NCI-H2196 (cell line): ENCODE measurements around the gene FCN3.

ENCODE experiments used
- DNase-seq: peaks from one replicate; lab custom pipeline; 2025; ENCODE audit not compliant: unreplicated experiment; lab: John Stamatoyannopoulos, UW

FCN3 gene

DNA sequence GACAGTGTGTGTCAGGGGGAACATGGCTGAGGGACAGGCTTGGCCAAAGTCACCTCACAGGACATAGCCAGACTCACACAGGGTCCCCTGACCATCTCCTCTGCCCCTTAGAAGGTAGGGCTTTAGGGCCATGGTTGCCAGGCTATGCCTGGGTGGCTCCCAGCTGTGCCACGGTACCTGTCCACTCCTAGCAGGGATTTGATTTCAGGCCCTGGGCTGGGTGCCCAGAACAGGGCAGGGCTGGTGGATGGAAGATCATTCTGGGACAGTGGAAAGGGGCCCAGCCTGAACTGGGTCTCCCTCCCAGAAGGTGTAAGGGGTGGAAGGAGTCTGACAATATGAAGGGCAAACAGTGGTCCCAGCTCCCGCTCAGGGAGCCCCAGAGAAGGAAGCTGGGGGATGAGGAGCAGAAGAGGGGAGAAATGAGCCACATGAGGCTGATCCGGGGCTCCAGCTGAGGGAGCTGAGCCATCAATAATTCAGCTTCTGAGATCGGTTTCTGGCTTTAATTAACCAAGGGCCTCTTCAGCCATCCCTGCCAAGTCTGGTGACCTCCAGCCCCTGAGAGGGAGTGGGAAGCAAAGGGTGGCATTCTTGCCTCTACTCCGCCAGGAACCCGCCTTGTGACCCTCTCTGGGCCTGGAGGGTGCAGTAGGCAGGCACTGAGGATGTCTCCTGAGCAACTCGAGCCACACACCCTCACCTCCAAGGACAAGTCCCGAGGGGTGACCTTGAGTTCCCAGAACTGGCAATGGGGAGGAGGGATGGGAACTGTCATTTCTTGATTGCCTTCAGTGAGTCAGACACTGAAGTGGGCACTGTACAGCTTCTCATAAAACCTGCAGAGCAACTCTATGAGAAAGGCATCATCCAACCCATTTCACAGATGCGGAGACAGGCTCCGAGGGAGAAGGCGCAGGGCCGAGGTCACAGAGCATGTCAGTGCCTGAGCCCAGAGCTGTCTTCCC, 6.4 kb upstream of the FCN3 start:
- DNase-seq: peak; percentile 57

DNA sequence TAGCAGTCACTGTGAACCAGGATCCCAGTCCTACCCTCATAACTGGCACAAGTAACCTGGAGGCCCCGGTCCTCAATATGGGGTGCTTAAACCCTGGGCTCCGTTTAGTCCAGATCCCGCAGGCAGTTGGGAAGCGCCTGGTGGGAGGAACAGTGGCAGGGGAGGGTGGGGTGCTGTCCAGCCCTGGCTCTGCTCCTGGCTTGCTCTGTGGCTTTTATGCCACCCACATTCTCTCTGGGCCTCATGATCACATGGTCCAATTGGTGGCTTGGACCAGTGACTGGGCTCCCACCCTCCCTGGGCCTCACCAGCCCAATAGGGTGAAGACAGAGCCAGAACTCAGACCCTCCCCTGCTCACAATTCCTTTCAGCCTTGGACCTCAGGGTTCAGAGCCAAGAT, 5.6 kb upstream of the FCN3 start:
- no peak for DNase-seq

DNA sequence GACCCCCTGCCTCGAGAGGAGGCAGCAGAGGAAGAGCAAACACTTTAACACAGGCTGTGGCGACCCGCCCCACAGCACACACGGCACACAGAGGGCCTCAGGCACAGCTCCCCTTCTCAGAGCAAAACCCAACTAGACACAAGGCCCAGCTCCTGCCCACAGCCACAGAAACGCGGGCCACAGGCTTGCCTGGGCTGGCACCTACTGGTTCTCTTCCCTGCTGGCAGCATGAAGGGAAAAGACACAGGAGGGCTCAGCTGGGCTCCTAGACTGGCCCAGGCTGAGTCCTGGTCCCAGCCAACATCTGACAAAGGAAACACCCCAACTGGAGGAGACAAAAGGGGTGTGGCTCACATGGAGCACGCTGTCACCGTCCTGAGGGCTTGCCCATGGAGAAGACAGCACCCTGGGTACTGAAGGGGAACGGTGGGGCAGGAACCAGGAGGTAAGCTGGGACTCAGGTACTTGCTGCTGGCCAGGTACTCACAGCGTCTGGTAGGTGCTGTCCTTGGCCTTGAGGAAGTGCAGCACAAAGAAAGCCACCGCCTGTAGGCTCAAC, 5.0 kb upstream of the FCN3 start:
- DNase-seq: no peak

DNA sequence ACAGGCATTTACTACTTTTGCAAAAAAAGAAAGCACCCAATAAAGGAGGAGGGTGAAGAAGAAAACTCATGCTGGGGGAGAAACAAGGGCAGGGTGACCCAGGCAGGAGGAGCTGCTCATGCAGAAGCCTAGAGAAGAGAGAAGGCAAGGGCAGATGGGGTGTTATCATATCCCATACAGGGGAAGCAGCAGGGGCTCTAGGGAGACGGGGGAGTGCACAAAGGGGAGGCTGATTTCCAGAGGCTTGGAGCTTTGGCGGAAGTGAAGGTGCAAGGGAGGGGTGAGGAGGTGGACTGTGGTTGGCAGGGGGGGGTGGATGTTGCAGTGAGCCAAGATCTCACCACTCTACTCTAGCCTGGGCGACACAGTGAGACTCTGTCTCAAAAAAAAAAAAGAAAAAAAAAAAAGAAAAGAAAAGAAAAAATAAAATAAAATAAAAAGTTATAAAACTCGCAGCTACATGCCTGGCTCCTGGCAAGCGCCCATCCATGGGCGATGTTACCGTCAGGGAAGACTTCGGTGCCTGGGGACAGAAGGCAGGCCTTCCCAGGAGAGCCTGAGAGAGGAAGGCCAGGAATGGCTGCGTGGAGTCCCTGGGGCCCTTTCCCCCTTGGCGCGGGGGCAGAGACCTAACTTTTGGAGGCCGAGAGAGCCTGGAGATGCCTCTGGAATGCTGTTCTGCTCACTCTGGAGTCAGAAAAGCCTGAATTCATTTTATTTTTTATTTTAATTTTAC, 3.3 kb upstream of the FCN3 start:
- DNase-seq: no peak

DNA sequence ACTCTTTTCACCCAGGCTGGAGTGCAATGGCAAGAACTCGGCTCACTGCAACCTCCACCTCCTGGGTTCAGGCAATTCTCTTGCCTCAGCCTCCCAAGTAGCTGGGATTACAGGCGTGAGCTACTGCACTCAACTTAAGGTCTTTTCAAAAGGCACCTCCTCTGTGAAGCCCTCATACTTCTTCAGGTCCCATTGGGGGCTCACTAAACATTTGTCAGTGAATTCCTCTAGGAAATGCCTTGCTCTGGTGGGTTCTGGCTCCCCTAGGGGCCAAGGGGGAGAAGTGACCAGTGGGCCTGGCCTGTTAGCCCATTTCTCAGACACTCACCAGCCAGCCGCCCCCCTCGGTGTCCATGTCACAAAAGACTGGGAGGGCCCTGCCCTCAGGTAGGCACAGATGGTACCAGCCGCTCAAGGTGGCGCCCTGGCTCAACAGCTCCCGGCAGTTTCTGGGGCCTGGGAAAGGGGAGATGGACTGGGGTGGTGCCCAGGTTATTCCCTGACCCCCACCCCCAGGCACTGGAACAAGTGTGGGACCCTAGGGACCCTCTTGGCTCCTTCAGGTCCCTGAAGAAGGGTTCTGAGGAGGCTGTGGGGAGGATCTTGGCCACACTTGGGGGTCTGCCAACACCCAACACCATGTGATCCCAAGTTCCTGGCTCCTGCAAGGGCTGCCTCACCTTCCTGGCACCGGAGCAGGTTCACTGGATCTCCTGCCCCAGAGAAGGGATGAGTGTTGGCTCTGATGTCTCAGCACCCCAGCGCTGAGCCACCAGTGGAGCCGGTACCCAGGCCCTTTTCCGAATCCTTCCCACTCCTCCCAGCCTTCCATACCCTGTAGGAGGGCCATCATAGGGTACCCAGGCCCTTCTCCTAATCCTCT, 1.6 kb downstream of the FCN3 start:
- DNase-seq: no peak

DNA sequence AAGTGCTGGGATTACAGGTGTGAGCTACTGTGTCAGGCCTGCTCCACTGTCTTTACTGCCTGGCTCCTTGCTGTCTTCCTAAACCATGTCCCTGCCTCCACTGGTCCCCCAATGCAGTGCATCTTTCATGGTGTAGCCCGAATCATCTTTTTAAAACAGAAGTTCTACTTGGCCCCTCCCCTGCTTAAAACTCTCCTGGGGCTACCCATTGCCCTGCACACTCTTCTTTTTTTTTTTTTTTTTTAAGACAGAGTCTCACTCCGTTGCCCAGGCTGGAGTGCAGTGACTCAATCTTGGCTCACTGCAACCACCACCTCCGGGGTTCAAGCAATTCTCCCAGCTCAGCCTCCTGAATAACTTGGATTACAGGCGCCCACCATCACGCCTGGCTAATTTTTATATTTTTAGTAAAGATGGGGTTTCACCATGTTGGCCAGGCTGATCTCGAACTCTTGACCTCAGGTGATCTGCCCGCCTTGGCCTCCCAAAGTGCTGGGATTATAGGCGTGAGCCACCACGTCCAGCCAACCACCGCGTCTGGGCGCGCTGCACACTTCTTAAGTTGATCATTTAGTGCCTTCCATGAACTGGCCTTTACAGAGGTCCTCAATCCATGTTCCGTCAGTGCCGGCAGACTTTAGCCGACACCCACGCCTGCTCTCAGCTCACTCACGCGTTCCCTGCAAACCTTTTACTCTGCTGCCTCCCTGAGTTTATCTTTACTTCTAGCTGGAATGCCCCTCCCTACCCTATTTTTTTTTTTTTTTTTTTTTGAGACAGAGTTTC, 2.4 kb downstream of the FCN3 start:
- DNase-seq: no peak

DNA sequence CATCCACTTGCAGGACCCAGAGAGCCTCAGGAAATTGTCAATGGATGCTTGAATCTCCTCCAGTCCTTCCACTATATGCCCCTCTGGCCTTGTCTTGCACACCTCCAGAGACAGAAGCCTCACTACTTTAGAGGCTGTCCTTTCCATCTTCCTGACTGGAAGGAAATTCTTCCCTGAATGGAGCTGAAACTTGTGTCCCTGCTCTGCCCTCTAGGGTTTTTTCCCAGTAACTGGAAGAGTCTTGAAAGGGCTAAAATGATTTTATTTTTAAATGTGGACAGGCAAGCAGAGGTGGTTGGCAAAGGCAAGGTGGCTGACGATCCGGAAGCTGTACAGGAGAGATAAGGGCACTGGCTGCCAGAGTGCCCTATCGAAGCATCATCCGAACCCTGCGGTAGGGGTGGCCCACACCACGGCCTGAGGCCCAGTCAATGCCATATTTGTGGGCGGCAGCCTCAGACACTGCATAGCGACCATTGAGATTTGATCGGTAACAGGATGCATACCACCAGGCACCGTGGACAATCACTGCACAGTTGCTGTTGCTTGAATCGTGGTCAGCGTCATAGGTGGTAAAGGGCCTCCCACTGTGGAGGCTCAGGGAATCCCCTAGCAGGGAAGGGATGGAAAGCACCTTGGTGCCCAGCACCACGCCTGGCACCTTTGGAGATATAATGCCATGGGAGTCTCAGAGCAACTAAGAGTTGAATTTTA, 5.6 kb downstream of the FCN3 start:
- DNase-seq: no peak

DNA sequence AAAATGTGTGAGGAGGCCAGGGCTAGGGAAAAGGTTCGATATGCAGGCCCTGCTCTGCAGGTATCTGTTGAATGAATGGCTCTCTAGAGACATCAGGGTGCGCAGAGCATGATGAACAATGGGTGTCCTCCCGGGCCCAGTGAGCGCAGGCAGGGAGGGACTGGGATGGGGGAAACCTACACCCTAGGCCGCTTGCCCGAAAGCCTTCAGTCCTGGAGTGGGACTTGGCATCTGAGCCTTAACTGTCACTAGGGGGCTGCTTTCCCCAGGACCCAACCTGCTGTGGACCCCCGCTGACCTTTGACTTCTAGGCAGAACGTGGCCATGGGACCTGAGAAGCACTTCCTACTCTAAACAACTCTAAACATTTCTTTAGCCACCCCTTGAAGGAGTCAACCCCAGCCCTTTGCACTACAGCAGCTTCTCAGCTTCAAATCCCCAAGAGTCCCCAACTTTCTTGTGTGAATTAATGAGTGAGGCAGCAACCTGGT, 7.4 kb downstream of the FCN3 start:
- DNase-seq: no peak

DNA sequence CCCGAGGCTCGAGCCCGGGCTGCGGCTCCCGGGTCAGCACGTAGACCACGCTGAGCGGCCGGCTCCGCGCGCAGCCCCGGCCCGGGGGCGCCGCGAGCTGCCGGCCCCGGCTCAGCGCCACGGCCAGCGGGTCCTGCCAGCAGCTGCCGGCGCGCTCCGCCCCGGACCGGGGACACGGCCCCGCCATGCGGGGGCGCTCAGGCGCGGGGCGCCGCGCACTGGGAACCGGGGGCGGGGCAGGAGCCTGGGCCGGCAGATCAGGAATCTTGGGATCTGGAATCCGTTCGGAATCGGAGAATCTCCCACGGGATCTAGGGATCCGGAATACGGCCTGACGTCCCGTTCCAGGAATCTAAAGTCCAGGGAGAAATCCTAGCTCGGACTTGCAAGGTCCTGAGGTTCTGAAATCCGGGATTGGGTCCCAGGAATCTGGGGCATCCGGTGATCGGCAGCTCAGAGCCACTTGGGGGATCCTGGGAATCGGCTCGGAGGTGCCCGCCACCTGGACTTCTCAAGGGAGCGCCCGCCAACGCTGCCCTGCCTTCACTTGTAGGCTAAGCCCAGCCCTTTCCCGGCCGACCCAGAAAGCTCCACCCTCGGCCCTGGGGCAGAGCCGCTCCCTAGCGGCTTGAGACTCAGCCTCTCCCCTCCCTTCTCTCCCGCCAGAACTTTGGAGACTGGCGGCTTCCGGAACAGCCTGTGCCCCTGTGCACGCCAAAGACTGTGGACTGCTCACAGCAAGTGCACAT, 8.0 kb downstream of the FCN3 start, which contains the start of gene MAP3K6:
Gene MAP3K6, minus strand, starts transcription at position 551 of the 749 bp plus-strand sequence. Its CDS starts 364 bp downstream, at position 187.
- peak; percentile 81 for DNase-seq

DNA sequence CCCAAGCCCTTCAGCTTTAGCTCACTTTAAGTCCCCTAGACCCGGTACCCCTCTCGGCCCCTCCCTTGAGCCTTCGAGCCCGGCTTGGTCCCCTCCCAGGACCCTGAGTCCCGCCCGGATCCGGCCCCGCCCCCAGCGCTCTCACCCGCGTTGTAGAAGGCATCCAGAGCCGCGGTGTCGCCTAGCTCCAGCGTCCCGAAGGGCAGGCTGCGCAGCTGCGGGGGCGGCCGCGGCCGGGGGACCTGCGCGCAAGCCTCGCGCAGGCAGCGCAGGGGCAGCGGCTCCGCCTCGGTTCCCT, 8.6 kb downstream of the FCN3 start:
- peak; percentile 76 for DNase-seq

DNA sequence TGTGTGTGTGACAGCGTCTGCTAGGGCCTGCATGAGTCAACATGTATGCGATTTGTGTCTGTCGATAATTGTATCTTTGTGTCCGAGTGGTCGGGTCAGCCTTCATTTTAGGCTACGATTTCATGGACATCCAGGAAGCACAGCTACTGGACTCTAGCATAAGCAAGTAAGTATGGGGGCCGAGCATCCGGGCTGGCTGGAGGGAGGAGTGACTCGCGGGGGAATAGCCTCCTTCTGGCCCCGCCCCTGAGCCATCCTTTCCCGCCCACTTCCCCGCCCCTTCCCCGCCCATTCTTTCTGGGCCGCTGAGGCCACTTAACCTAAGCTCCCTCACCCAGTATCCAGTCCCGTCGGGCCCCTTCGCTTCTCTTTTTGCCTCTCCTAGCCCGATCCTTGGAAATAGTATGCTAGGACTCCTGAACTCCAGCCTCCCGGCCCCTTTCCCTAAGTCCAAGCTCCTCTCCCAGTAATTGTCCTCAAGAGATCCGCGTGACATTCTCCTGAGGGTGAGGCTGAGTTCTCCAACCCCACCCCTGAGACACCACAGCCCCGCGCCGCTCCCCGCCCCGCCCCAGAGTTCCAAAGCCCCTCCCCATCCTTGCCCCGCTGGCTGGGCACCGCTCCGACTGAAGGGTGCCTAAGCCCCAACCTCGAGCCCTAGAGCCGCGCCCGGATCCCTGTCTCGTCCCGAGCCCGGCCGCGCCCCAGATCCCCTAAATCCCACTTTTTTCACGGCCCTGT, 9.1 kb downstream of the FCN3 start:
- peak; percentile 86 for DNase-seq

DNA sequence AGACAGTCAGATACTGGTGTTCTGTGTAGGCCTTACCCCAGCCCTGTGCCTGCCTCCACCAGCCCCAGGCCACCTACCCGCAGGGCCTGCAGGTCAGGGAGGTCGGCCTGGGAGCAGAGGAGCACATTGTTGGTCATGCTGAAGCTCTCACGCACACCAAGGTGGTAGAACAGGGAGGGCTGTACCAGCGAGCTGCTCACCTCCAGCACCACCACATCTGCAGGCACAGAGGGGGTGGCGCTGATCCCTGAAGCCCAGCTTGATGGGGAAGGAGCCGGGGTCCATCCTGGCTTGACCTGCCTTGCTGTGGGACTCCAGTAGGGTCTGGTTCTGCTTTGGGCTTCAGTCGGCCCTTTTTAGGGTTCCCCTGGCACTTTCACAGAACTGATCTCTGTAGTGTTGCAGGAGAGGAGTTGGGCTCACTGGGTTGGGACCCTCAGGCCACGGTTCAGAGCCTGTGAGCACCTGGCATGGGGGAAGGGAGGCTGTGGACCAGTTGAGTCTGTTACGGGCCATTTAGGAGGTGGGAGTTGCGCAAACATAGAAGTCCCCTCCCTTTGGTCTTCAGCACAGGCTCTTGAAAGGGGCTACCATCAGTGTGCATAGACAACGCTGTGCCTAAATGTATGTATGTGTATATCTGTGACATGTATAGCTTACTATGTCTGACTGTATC, 9.8 kb downstream of the FCN3 start:
- no peak for DNase-seq

DNA sequence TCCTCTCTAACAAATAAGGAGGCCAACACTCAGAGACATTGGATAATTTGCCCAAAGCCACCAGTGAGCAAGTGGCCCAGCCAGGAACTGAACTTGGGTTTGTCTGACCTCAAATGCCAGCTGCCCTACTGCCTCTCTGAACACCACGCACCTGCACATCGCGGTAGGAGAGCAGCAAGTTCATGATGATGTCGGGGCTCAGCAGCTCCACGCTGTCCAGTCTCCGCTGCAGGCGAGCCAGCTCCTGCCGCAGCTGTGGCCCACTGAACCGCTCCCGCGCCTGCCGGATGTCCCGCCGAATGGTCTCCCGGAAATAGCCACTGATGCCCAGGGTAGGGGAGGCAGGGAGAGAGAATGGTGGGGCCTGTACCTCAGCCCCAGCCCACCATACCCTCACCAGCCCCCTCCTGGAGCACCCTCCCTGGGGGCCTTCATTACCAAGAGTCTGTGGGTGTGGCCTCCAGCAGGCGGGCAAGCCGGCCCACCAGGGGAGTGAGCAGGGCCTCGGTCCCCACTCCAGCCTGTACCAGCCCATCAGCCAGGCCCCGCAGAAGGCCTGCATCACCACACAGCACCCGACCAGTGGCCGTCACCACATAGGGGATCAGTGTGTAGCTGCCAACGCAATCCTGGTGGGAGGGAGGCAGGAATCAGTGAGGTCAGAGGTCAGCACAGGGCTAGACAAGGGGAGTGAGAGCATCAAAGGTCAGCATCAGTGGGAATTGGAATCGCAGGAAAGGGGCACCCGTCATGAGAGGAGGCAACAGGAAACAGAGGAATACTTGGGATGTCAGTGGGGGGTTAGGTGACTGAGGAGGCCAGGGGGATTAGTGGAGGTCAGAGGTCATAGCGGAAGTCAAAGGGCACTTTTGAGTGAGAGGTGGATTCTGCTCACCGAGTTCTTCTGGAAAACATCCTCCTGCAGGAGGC, 10.6 kb downstream of the FCN3 start:
- DNase-seq: no peak

DNA sequence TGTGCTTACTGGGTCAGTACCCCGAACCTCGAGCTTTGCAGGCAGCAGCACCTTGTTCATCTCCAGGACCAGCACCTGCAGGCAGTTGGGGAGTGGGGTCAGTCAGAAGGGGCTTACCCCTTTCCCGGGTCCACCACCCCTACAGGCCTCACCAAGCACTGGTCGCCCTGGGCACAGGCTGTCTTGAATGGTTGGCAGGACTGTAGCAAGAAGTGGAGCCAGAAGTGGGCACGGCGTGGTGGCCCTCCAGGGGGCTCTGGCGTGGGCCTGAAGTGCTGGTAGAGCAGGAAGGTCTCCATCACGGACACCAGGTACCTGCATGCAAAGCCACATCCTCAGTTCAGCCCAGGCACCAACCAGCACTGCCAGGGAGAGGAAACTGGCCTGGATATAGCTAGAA, 13.1 kb downstream of the FCN3 start:
- DNase-seq: no peak

DNA sequence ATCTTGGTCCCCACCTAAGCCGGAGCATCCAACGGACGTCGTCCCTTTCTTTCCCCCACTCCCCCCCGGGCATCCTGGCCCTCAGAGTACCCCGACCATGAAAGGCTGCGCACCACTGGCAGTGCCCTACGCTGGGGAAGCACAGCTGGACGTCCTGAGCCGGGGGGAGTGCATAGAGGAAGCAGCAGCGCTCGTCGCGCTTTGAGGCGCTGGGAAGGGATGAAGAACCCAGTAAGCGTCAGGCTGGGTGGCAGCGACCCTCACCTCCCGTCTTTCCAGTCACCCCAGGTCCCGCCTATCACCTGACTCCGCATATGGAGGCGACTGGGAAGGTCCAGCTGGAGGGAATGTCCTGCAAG, 13.6 kb downstream of the FCN3 start:
- no peak for DNase-seq
